DMS153 treated with DMSO at 0.1 percent for 48 hours (cell line): ENCODE results near the gene ZBTB11.
"Not testable (repeated sequence)": the region's sequence is repeated elsewhere in the genome, so short reads cannot be mapped to it uniquely, and the experiment has no call there.

Source experiments
- DNase-seq: peaks from one replicate; lab custom pipeline; 2025; ENCODE audit not compliant: unreplicated experiment; lab: John Stamatoyannopoulos, UW

Gene ZBTB11

GRCh38 chr3:101691685-101692671, 15.0 kb upstream of the ZBTB11 start:
- not testable (repeated sequence) for DNase-seq

- no peak for DNase-seq
These were observed 14.0 kb upstream of the ZBTB11 start for GRCh38 chr3:101690972-101691371.

- no peak for DNase-seq
These were observed 12.4 kb upstream of the ZBTB11 start for GRCh38 chr3:101689286-101689685.

- no peak for DNase-seq
These were observed 10.4 kb upstream of the ZBTB11 start for GRCh38 chr3:101687142-101687931.

- no peak for DNase-seq
These were observed 9.0 kb upstream of the ZBTB11 start for GRCh38 chr3:101685870-101686307.

- DNase-seq: no peak
These were observed 8.1 kb upstream of the ZBTB11 start for GRCh38 chr3:101685050-101685400.

- DNase-seq: no peak
These were observed 3.5 kb upstream of the ZBTB11 start for GRCh38 chr3:101680466-101680865.

- not testable (repeated sequence) for DNase-seq
These were observed 1.9 kb upstream of the ZBTB11 start for GRCh38 chr3:101678837-101679236.

GRCh38 chr3:101677436-101678286, 729 bp upstream of the ZBTB11 start:
- DNase-seq: no peak

GRCh38 chr3:101676216-101676764, 642 bp downstream of the ZBTB11 start:
- DNase-seq: no peak

GRCh38 chr3:101675709-101676215, 1.2 kb downstream of the ZBTB11 start:
- no peak for DNase-seq

- DNase-seq: no peak
These were observed 2.4 kb downstream of the ZBTB11 start for GRCh38 chr3:101674518-101674917.

- DNase-seq: no peak
These were observed 3.0 kb downstream of the ZBTB11 start for GRCh38 chr3:101673953-101674352.

- DNase-seq: no peak
These were observed 5.9 kb downstream of the ZBTB11 start for GRCh38 chr3:101671014-101671413.

- no peak for DNase-seq
These were observed 9.1 kb downstream of the ZBTB11 start for GRCh38 chr3:101667844-101668243.

GRCh38 chr3:101667331-101667730, 9.6 kb downstream of the ZBTB11 start:
- no peak for DNase-seq

GRCh38 chr3:101665851-101666250, 11.1 kb downstream of the ZBTB11 start:
- DNase-seq: no peak

- DNase-seq: no peak
These were observed 11.6 kb downstream of the ZBTB11 start for GRCh38 chr3:101665357-101665756.

- no peak for DNase-seq
These were observed 16.2 kb downstream of the ZBTB11 start for GRCh38 chr3:101660714-101661113.

- no peak for DNase-seq
These were observed 20.3 kb downstream of the ZBTB11 start for GRCh38 chr3:101656651-101657050.
